Measurements from ENCODE around the gene CIZ1.
"Not testable (repeated sequence)": the region's sequence is repeated elsewhere in the genome, so short reads cannot be mapped to it uniquely, and the experiment has no call there.

CIZ1 gene

GRCh38 chr9:128190013-128190412, 1.4 kb downstream of the CIZ1 start:
- H3K9me3 Mint-ChIP-seq: no peaks in the 10 kb centered on the region
- H3K27ac Mint-ChIP-seq: peak overlapping the region; percentile 98
- peaks cover 28% of the 10 kb centered on the region for H3K4me1 Mint-ChIP-seq (ENCODE audit: low read depth)
- H3K27me3 Mint-ChIP-seq: no peaks in the 10 kb centered on the region
- intact Hi-C loops (cut with micrococcal nuclease): no loop called here
- H3K36me3 Mint-ChIP-seq (ENCODE audit: low read depth): peaks cover 68% of the 10 kb centered on the region
- peak overlapping the region; percentile 51 for H3K4me3 Mint-ChIP-seq

- no peak overlapping the region for H3K27ac Mint-ChIP-seq
- H3K4me1 Mint-ChIP-seq (ENCODE audit: low read depth): peaks cover 26% of the 10 kb centered on the region
- intact Hi-C loops (cut with micrococcal nuclease): no loop called here
- no peaks in the 10 kb centered on the region for H3K9me3 Mint-ChIP-seq
- peaks cover 82% of the 10 kb centered on the region for H3K36me3 Mint-ChIP-seq (ENCODE audit: low read depth)
- no peak overlapping the region for H3K4me3 Mint-ChIP-seq
- no peaks in the 10 kb centered on the region for H3K27me3 Mint-ChIP-seq
Observed at GRCh38 chr9:128188209-128188608, 3.2 kb downstream of the CIZ1 start.

GRCh38 chr9:128187361-128187760, 4.0 kb downstream of the CIZ1 start:
- peaks cover 90% of the 10 kb centered on the region for H3K36me3 Mint-ChIP-seq (ENCODE audit: low read depth)
- no peak overlapping the region for H3K4me3 Mint-ChIP-seq
- peaks cover 2% of the 10 kb centered on the region for H3K9me3 Mint-ChIP-seq
- H3K27me3 Mint-ChIP-seq: no peaks in the 10 kb centered on the region
- intact Hi-C loops (cut with micrococcal nuclease): no loop called here
- peaks cover 21% of the 10 kb centered on the region for H3K4me1 Mint-ChIP-seq (ENCODE audit: low read depth)
- no peak overlapping the region for H3K27ac Mint-ChIP-seq

GRCh38 chr9:128185979-128186965, 5.1 kb downstream of the CIZ1 start:
- intact Hi-C loops (cut with micrococcal nuclease): no loop called here
- Mint-ChIP-seq H3K27ac (peak overlapping the region; percentile 0), H3K9me3 (peaks cover 8% of the 10 kb centered on the region)

GRCh38 chr9:128182893-128183588, 8.3 kb downstream of the CIZ1 start:
- Mint-ChIP-seq H3K4me3 (no peak overlapping the region), H3K27ac (no peak overlapping the region), H3K27me3 (no peaks in the 10 kb centered on the region), H3K9me3 (peaks cover 8% of the 10 kb centered on the region), H3K4me1 (ENCODE audit: low read depth) (no peaks in the 10 kb centered on the region), H3K36me3 (ENCODE audit: low read depth) (peaks cover 92% of the 10 kb centered on the region)
- intact Hi-C loops (cut with micrococcal nuclease): no loop called here

More at GRCh38 chr9:128185979-128186965, 5.1 kb downstream of the CIZ1 start:
- Mint-ChIP-seq H3K4me1 (ENCODE audit: low read depth) (peaks cover 21% of the 10 kb centered on the region), H3K27me3 (no peaks in the 10 kb centered on the region), H3K4me3 (no peak overlapping the region), H3K36me3 (ENCODE audit: low read depth) (peaks cover 92% of the 10 kb centered on the region)

- H3K4me1 Mint-ChIP-seq (ENCODE audit: low read depth); H3K9me3 Mint-ChIP-seq; H3K27me3 Mint-ChIP-seq; H3K4me3 Mint-ChIP-seq; H3K27ac Mint-ChIP-seq; intact Hi-C loops (cut with micrococcal nuclease): not testable (repeated sequence)
- peaks cover 92% of the 10 kb centered on the region for H3K36me3 Mint-ChIP-seq (ENCODE audit: low read depth)
Observed at GRCh38 chr9:128181480-128181879, 9.9 kb downstream of the CIZ1 start.

- Mint-ChIP-seq H3K36me3 (ENCODE audit: low read depth) (peaks cover 92% of the 10 kb centered on the region), H3K27me3 (no peaks in the 10 kb centered on the region), H3K9me3 (peaks cover 8% of the 10 kb centered on the region), H3K27ac (no peak overlapping the region), H3K4me3 (no peak overlapping the region), H3K4me1 (ENCODE audit: low read depth) (no peaks in the 10 kb centered on the region)
- intact Hi-C loops (cut with micrococcal nuclease): no loop called here
Observed at GRCh38 chr9:128180447-128180846, 10.9 kb downstream of the CIZ1 start.

- intact Hi-C loops (cut with micrococcal nuclease): no loop called here
- H3K4me1 Mint-ChIP-seq (ENCODE audit: low read depth): no peaks in the 10 kb centered on the region
- peaks cover 8% of the 10 kb centered on the region for H3K9me3 Mint-ChIP-seq
- no peak overlapping the region for H3K27ac Mint-ChIP-seq
- H3K4me3 Mint-ChIP-seq: no peak overlapping the region
- no peaks in the 10 kb centered on the region for H3K27me3 Mint-ChIP-seq
- H3K36me3 Mint-ChIP-seq (ENCODE audit: low read depth): peaks cover 92% of the 10 kb centered on the region
Observed at GRCh38 chr9:128180001-128180400, 11.4 kb downstream of the CIZ1 start.

GRCh38 chr9:128178806-128179431, 12.5 kb downstream of the CIZ1 start:
- no peak overlapping the region for H3K27ac Mint-ChIP-seq
- H3K36me3 Mint-ChIP-seq (ENCODE audit: low read depth): peaks cover 96% of the 10 kb centered on the region
- H3K4me3 Mint-ChIP-seq: no peak overlapping the region
- H3K4me1 Mint-ChIP-seq (ENCODE audit: low read depth): no peaks in the 10 kb centered on the region
- intact Hi-C loops (cut with micrococcal nuclease): no loop called here
- H3K9me3 Mint-ChIP-seq: peaks cover 8% of the 10 kb centered on the region
- H3K27me3 Mint-ChIP-seq: no peaks in the 10 kb centered on the region

- H3K27ac Mint-ChIP-seq: no peak overlapping the region
- intact Hi-C loops (cut with micrococcal nuclease): no loop called here
- no peak overlapping the region for H3K4me3 Mint-ChIP-seq
- peaks cover 77% of the 10 kb centered on the region for H3K36me3 Mint-ChIP-seq (ENCODE audit: low read depth)
- no peaks in the 10 kb centered on the region for H3K4me1 Mint-ChIP-seq (ENCODE audit: low read depth)
- no peaks in the 10 kb centered on the region for H3K27me3 Mint-ChIP-seq
- no peaks in the 10 kb centered on the region for H3K9me3 Mint-ChIP-seq
Observed at GRCh38 chr9:128175726-128176125, 15.6 kb downstream of the CIZ1 start.

GRCh38 chr9:128175102-128175563, 16.2 kb downstream of the CIZ1 start:
- H3K36me3 Mint-ChIP-seq (ENCODE audit: low read depth): peaks cover 77% of the 10 kb centered on the region
- H3K4me3 Mint-ChIP-seq: no peak overlapping the region
- H3K4me1 Mint-ChIP-seq (ENCODE audit: low read depth): no peaks in the 10 kb centered on the region
- H3K27me3 Mint-ChIP-seq: no peaks in the 10 kb centered on the region
- H3K9me3 Mint-ChIP-seq: no peaks in the 10 kb centered on the region
- no peak overlapping the region for H3K27ac Mint-ChIP-seq
- intact Hi-C loops (cut with micrococcal nuclease): no loop called here

GRCh38 chr9:128174062-128174461, 17.3 kb downstream of the CIZ1 start:
- Mint-ChIP-seq H3K36me3 (ENCODE audit: low read depth) (peaks cover 77% of the 10 kb centered on the region), H3K4me1 (ENCODE audit: low read depth) (no peaks in the 10 kb centered on the region), H3K4me3 (no peak overlapping the region), H3K27me3 (no peaks in the 10 kb centered on the region), H3K9me3 (no peaks in the 10 kb centered on the region), H3K27ac (no peak overlapping the region)
- intact Hi-C loops (cut with micrococcal nuclease): no loop called here

GRCh38 chr9:128169925-128170324, 21.4 kb downstream of the CIZ1 start:
- intact Hi-C loops (cut with micrococcal nuclease): no loop called here
- Mint-ChIP-seq H3K27me3 (no peaks in the 10 kb centered on the region), H3K4me3 (no peak overlapping the region), H3K27ac (no peak overlapping the region), H3K36me3 (ENCODE audit: low read depth) (peaks cover 75% of the 10 kb centered on the region), H3K9me3 (no peaks in the 10 kb centered on the region), H3K4me1 (ENCODE audit: low read depth) (no peaks in the 10 kb centered on the region)

GRCh38 chr9:128169492-128169891, 21.9 kb downstream of the CIZ1 start:
- intact Hi-C loops (cut with micrococcal nuclease): no loop called here
- no peak overlapping the region for H3K4me3 Mint-ChIP-seq
- H3K27me3 Mint-ChIP-seq: no peaks in the 10 kb centered on the region
- peaks cover 2% of the 10 kb centered on the region for H3K4me1 Mint-ChIP-seq (ENCODE audit: low read depth)
- peaks cover 75% of the 10 kb centered on the region for H3K36me3 Mint-ChIP-seq (ENCODE audit: low read depth)
- no peaks in the 10 kb centered on the region for H3K9me3 Mint-ChIP-seq
- H3K27ac Mint-ChIP-seq: no peak overlapping the region
